Lung microvascular endothelial cell (primary cell): ENCODE measurements around the gene LZIC. TPM values are rescaled to one million over a fixed set of nuclear protein-coding genes. Genes with fewer than 3 reads are reported as not detected.
A peak's percentile ranks its signal among the peaks of the same experiment; 100 is the strongest.

ENCODE experiments used
- DNase-seq, 2 donors: peaks; one replicate each; pipeline versions ENCODE4 v3.0.0 to v3.0.0-alpha.2; 2010; ENCODE audit warnings: low read depth in 2 of 2
- total RNA-seq: library from RNA; depleted of rRNA; stranded (reverse); fragments of >200 nt; gene quantifications from 2 replicates; pipeline ENCODE4 v1.2.1, GENCODE V29; 2014

LZIC gene
- total RNA-seq, 1 donor from 2014 or later: 18.3 TPM

- peak; percentile 99 to 100 for DNase-seq
Observed at GRCh38 chr1:9910423-9911178, 32.6 kb downstream of the LZIC start.

GRCh38 chr1:9910076-9910422 lies 33.1 kb downstream of the LZIC start, which contains the start of gene CTNNBIP1:
TSS of gene CTNNBIP1 (minus strand) at chr1:9910269. CDS start at chr1:9872064, 38,205 bp downstream.
- no peak for DNase-seq

- DNase-seq: peak; percentile 24 to 40
Observed at GRCh38 chr1:9909234-9910046, 33.8 kb downstream of the LZIC start.

- no peak for DNase-seq
Observed at GRCh38 chr1:9908871-9909233, 34.3 kb downstream of the LZIC start.

GRCh38 chr1:9907441-9907840 lies 35.8 kb downstream of the LZIC start:
- no peak for DNase-seq

- DNase-seq: no peak
Observed at GRCh38 chr1:9906466-9906865, 36.7 kb downstream of the LZIC start.

GRCh38 chr1:9905010-9905409 lies 38.2 kb downstream of the LZIC start:
- no peak for DNase-seq

GRCh38 chr1:9904596-9904995 lies 38.6 kb downstream of the LZIC start:
- DNase-seq: no peak

GRCh38 chr1:9903801-9904527 lies 39.2 kb downstream of the LZIC start:
- no peak for DNase-seq

GRCh38 chr1:9902060-9902452 lies 41.1 kb downstream of the LZIC start:
- no peak for DNase-seq

- no peak for DNase-seq
Observed at GRCh38 chr1:9901148-9902059, 41.8 kb downstream of the LZIC start.

- peak in 1 of 2 donors; percentile 38 for DNase-seq
Observed at GRCh38 chr1:9900142-9901043, 42.8 kb downstream of the LZIC start.

GRCh38 chr1:9894115-9894514 lies 49.1 kb downstream of the LZIC start:
- DNase-seq: no peak

GRCh38 chr1:9892563-9893528 lies 50.3 kb downstream of the LZIC start:
- peak in 1 of 2 donors; percentile 83 for DNase-seq

GRCh38 chr1:9891207-9891606 lies 52.0 kb downstream of the LZIC start:
- DNase-seq: peak; percentile 21 to 51

- peak in 1 of 2 donors; percentile 80 for DNase-seq
Observed at GRCh38 chr1:9890224-9890731, 52.9 kb downstream of the LZIC start.

GRCh38 chr1:9889411-9889810 lies 53.8 kb downstream of the LZIC start:
- DNase-seq: no peak

GRCh38 chr1:9888886-9889285 lies 54.3 kb downstream of the LZIC start:
- no peak for DNase-seq

- DNase-seq: no peak
Observed at GRCh38 chr1:9887070-9887469, 56.1 kb downstream of the LZIC start.
